G401.6 (cell line): Measurements from ENCODE around the gene TIGD2.

Source experiments
- FAIRE-seq: peaks from 2 replicates; lab custom pipeline; 2012; peaks lifted over from hg19 to GRCh38; lab: Jason Lieb, UNC

TIGD2 gene

GRCh38 chr4:89162987-89163386 lies 51.7 kb downstream of the TIGD2 start:
- FAIRE-seq, result no peak

DNA sequence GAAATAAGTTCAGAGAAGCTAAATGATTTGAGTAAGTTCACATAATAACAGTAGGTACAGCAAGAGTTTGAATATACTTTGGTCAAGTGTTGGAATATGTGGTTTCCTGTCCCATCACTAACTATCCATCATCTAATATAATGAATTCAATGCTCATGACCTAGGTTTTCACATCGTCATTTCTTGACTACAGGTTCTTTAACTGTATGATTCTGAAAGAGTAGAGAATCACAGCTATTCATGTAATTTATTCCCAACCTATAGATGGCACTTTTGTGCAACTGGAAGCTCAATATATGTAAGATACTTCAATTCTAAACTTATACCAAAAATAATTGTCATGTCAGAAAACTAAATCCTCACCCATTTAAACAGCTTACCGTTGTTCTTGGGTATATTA lies 53.1 kb downstream of the TIGD2 start:
- no peak for FAIRE-seq
